HFFc6 (cell line): ENCODE measurements around the gene STX4. TPM values are rescaled to one million over a fixed set of nuclear protein-coding genes. Genes with fewer than 3 reads are reported as not detected.

Experiments
- DNase-seq: peaks from one replicate; pipeline ENCODE4 v3.0.0-alpha.2; 2018
- H3K27ac Mint-ChIP-seq: 2 replicates; pipeline ENCODE4 v1.8.0; 2020; ENCODE audit warnings: mild to moderate bottlenecking, mixed read lengths
- H3K27me3 Mint-ChIP-seq: 2 replicates; pipeline ENCODE4 v1.8.0; 2021; ENCODE audit warnings: mild to moderate bottlenecking, moderate library complexity, mixed read lengths; ENCODE audit not compliant: insufficient read depth
- H3K36me3 Mint-ChIP-seq: 2 replicates; pipeline ENCODE4 v1.8.0; 2021; ENCODE audit warnings: low read depth, mixed read lengths
- H3K4me1 Mint-ChIP-seq: 2 replicates; pipeline ENCODE4 v1.8.0; 2020; ENCODE audit warnings: low read depth, mixed read lengths
- H3K4me3 Mint-ChIP-seq: 2 replicates; pipeline ENCODE4 v1.8.0; 2020; ENCODE audit warnings: mild to moderate bottlenecking, moderate library complexity, mixed read lengths
- H3K9me3 Mint-ChIP-seq: 2 replicates; pipeline ENCODE4 v1.8.0; 2020; ENCODE audit warnings: mild to moderate bottlenecking, mixed read lengths
- CTCF ChIP-seq: fragments of 200-600 bp; sonication (generic); IDR thresholded peaks from 2 replicates; pipeline ENCODE4 v1.5.0; 2021; ENCODE audit warnings: antibody characterized with exemption, mild to moderate bottlenecking
- total RNA-seq, 6 experiments: library from RNA; stranded (reverse); fragmentation: NEBNext Ultra II Directional; extraction: Animal tissue kit (Norgen Biotek cat#: 25700); gene quantifications; 2 replicates in 1 of 6; 3 replicates in 5 of 6; pipeline ENCODE4 v1.2.3, GENCODE V29; 2021

The STX4 gene
- total RNA-seq, 6 experiments from 2014 or later: 56.3 to 71.2 (median 64.2) TPM

- Mint-ChIP-seq H3K36me3 (0 out of 2 replicates have a peak, but pooled peaks cover 4% of the 10 kb centered on the region), H3K9me3 (no peaks in the 10 kb centered on the region), H3K27ac (peak overlapping the region; percentile 61; the same call in 1 of the 2 replicates), H3K4me3 (peak overlapping the region; percentile 11; the same call in 1 of the 2 replicates), H3K4me1 (peaks cover 21% of the 10 kb centered on the region), H3K27me3 (peaks cover 17% of the 10 kb centered on the region)
- TF ChIP-seq CTCF: peak; percentile 45
- no peak for DNase-seq
These were observed 47.0 kb upstream of the STX4 start for GRCh38 chr16:30986129-30986991.

- TF ChIP-seq CTCF: no peak
- H3K27ac Mint-ChIP-seq: no peak overlapping the region
- no peaks in the 10 kb centered on the region for H3K9me3 Mint-ChIP-seq
- DNase-seq: no peak
- H3K4me3 Mint-ChIP-seq: no peak overlapping the region
- peaks cover 12% of the 10 kb centered on the region for H3K27me3 Mint-ChIP-seq
- 0 out of 2 replicates have a peak, but pooled peaks cover 4% of the 10 kb centered on the region for H3K36me3 Mint-ChIP-seq
- peaks cover 19% of the 10 kb centered on the region for H3K4me1 Mint-ChIP-seq
These were observed 45.7 kb upstream of the STX4 start for GRCh38 chr16:30987581-30988190.

- H3K36me3 Mint-ChIP-seq: 0 out of 2 replicates have a peak, but pooled peaks cover 4% of the 10 kb centered on the region
- H3K27me3 Mint-ChIP-seq: peaks cover under 1% of the 10 kb centered on the region
- no peak overlapping the region for H3K27ac Mint-ChIP-seq
- no peak overlapping the region for H3K4me3 Mint-ChIP-seq
- TF ChIP-seq CTCF: no peak
- H3K4me1 Mint-ChIP-seq: peaks cover 18% of the 10 kb centered on the region
- DNase-seq: no peak
- no peaks in the 10 kb centered on the region for H3K9me3 Mint-ChIP-seq
These were observed 43.8 kb upstream of the STX4 start for GRCh38 chr16:30989469-30990047.

DNA sequence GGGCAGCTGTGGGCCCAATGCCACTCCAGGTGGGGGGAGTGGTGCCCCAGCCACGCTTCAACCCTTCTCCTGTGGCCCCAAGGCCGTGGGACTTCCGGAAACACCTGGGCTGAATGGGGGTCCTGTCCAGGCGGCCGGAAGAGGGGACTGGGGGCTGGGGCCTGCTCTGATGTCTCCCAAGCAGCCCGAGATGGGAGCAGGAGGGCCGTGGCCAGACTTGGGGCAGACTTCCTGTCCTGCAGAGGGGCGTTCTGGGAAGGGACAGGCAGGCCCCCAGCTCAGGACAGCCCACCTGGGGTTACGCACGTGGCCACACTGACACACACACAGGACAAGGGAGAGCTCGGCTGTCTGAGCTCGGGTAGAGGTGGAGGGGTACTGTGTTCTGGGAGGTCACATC is 43.3 kb upstream of the STX4 start:
- H3K36me3 Mint-ChIP-seq: 0 out of 2 replicates have a peak, but pooled peaks cover 4% of the 10 kb centered on the region
- DNase-seq: no peak

More for the DNA sequence above, 43.3 kb upstream of the STX4 start:
- TF ChIP-seq CTCF: no peak
- Mint-ChIP-seq H3K4me1 (peaks cover 23% of the 10 kb centered on the region), H3K27ac (no peak overlapping the region), H3K9me3 (no peaks in the 10 kb centered on the region), H3K27me3 (no peaks in the 10 kb centered on the region; the same call in 1 of the 2 replicates), H3K4me3 (no peak overlapping the region)
